Fibroblast of skin of right biceps (primary cell): ENCODE measurements around the gene SLC38A8.

Experiments
- DNase-seq: peaks from one replicate; pipeline ENCODE4 v3.0.0-alpha.2; 2013

Gene SLC38A8

GRCh38 chr16:84047626-84048025 lies 5.0 kb upstream of the SLC38A8 start:
- DNase-seq, result no peak

- DNase-seq, result no peak
Observed at GRCh38 chr16:84047206-84047605, 4.6 kb upstream of the SLC38A8 start.

GRCh38 chr16:84045818-84046470 lies 3.3 kb upstream of the SLC38A8 start:
- DNase-seq, result no peak

GRCh38 chr16:84045001-84045817 lies 2.6 kb upstream of the SLC38A8 start:
- no peak for DNase-seq

GRCh38 chr16:84044118-84044488 lies 1.5 kb upstream of the SLC38A8 start:
- DNase-seq, result peak; percentile 17

- DNase-seq, result no peak
Observed at GRCh38 chr16:84043486-84044117, 1.0 kb upstream of the SLC38A8 start.

- no peak for DNase-seq
Observed at GRCh38 chr16:84042879-84043485, 387 bp upstream of the SLC38A8 start.

- DNase-seq, result no peak
Observed at GRCh38 chr16:84041881-84042280, 714 bp downstream of the SLC38A8 start.

- no peak for DNase-seq
Observed at GRCh38 chr16:84040823-84041820, 1.5 kb downstream of the SLC38A8 start.

- DNase-seq, result no peak
Observed at GRCh38 chr16:84040226-84040822, 2.3 kb downstream of the SLC38A8 start.

- DNase-seq, result no peak
Observed at GRCh38 chr16:84039696-84040095, 2.9 kb downstream of the SLC38A8 start.

GRCh38 chr16:84038469-84038868 lies 4.1 kb downstream of the SLC38A8 start:
- DNase-seq, result no peak

GRCh38 chr16:84036982-84037425 lies 5.6 kb downstream of the SLC38A8 start:
- DNase-seq, result no peak

GRCh38 chr16:84036131-84036530 lies 6.5 kb downstream of the SLC38A8 start:
- no peak for DNase-seq

GRCh38 chr16:84034516-84034915 lies 8.1 kb downstream of the SLC38A8 start:
- no peak for DNase-seq

GRCh38 chr16:84033251-84034195 lies 9.1 kb downstream of the SLC38A8 start:
- DNase-seq, result no peak

- DNase-seq, result no peak
Observed at GRCh38 chr16:84032458-84033178, 10.0 kb downstream of the SLC38A8 start.

- DNase-seq, result no peak
Observed at GRCh38 chr16:84031556-84031955, 11.0 kb downstream of the SLC38A8 start.

GRCh38 chr16:84029297-84030047 lies 13.1 kb downstream of the SLC38A8 start:
- no peak for DNase-seq
